ENCODE measurements around the gene ARHGAP25.

ARHGAP25 gene

GRCh38 chr2:68813596-68813995, 79.0 kb downstream of the ARHGAP25 start:
- no peak for DNase-seq
- no peak for TF ChIP-seq GATA1 (IDR thresholded peaks at IDR 0.05; ENCODE audit: low read depth, low read length)
- TF ChIP-seq POLR2A (IDR thresholded peaks at IDR 0.05; ENCODE audit: low read length), result no peak

GRCh38 chr2:68817306-68817705, 82.7 kb downstream of the ARHGAP25 start:
- no peak for TF ChIP-seq GATA1 (IDR thresholded peaks at IDR 0.05; ENCODE audit: low read depth, low read length)
- no peak for TF ChIP-seq POLR2A (IDR thresholded peaks at IDR 0.05; ENCODE audit: low read length)
- DNase-seq, result peak; percentile 17 to 28

- TF ChIP-seq GATA1 (IDR thresholded peaks at IDR 0.05; ENCODE audit: low read depth, low read length), result no peak
- TF ChIP-seq POLR2A (IDR thresholded peaks at IDR 0.05; ENCODE audit: low read length), result no peak
- no peak for DNase-seq
Observed at GRCh38 chr2:68819556-68819955, 84.9 kb downstream of the ARHGAP25 start.

- DNase-seq, result no peak
- TF ChIP-seq GATA1 (IDR thresholded peaks at IDR 0.05; ENCODE audit: low read depth, low read length), result no peak
- TF ChIP-seq POLR2A (IDR thresholded peaks at IDR 0.05; ENCODE audit: low read length), result no peak
Observed at GRCh38 chr2:68822207-68822872, 87.7 kb downstream of the ARHGAP25 start.

- no peak for TF ChIP-seq GATA1 (IDR thresholded peaks at IDR 0.05; ENCODE audit: low read depth, low read length)
- DNase-seq, result no peak
Observed at GRCh38 chr2:68824831-68825230, 90.2 kb downstream of the ARHGAP25 start.

GRCh38 chr2:68825866-68826265, 91.3 kb downstream of the ARHGAP25 start:
- DNase-seq, result no peak
- TF ChIP-seq POLR2A (IDR thresholded peaks at IDR 0.05; ENCODE audit: low read length) (no peak), GATA1 (IDR thresholded peaks at IDR 0.05; ENCODE audit: low read depth, low read length) (no peak)

GRCh38 chr2:68827666-68828065, 93.1 kb downstream of the ARHGAP25 start:
- TF ChIP-seq GATA1 (IDR thresholded peaks at IDR 0.05; ENCODE audit: low read depth, low read length) (no peak), POLR2A (IDR thresholded peaks at IDR 0.05; ENCODE audit: low read length) (no peak)
- no peak for DNase-seq

GRCh38 chr2:68828887-68829708, 94.5 kb downstream of the ARHGAP25 start:
- peak; percentile 25 for TF ChIP-seq POLR2A (IDR thresholded peaks at IDR 0.05; ENCODE audit: low read length)
- no peak for TF ChIP-seq GATA1 (IDR thresholded peaks at IDR 0.05; ENCODE audit: low read depth, low read length)
- DNase-seq, result peak; percentile 87 to 91

- no peak for TF ChIP-seq POLR2A (IDR thresholded peaks at IDR 0.05; ENCODE audit: low read length)
- TF ChIP-seq GATA1 (IDR thresholded peaks at IDR 0.05; ENCODE audit: low read depth, low read length), result no peak
- no peak for DNase-seq
Observed at GRCh38 chr2:68829749-68830148, 95.1 kb downstream of the ARHGAP25 start.

GRCh38 chr2:68831686-68832232, 97.1 kb downstream of the ARHGAP25 start:
- TF ChIP-seq POLR2A (IDR thresholded peaks at IDR 0.05; ENCODE audit: low read length) (no peak), GATA1 (IDR thresholded peaks at IDR 0.05; ENCODE audit: low read depth, low read length) (no peak)
- DNase-seq, result no peak

- peak in 1 of 2 experiments; percentile 32 for DNase-seq
Observed at GRCh38 chr2:68832233-68832869, 97.7 kb downstream of the ARHGAP25 start.

GRCh38 chr2:68833162-68833561, 98.6 kb downstream of the ARHGAP25 start:
- TF ChIP-seq GATA1 (IDR thresholded peaks at IDR 0.05; ENCODE audit: low read depth, low read length) (no peak), POLR2A (IDR thresholded peaks at IDR 0.05; ENCODE audit: low read length) (no peak)
- no peak for DNase-seq

More at GRCh38 chr2:68832233-68832869, 97.7 kb downstream of the ARHGAP25 start:
- TF ChIP-seq GATA1 (IDR thresholded peaks at IDR 0.05; ENCODE audit: low read depth, low read length), result no peak
- TF ChIP-seq POLR2A (IDR thresholded peaks at IDR 0.05; ENCODE audit: low read length), result no peak

- DNase-seq, result peak; percentile 14 to 28
- TF ChIP-seq GATA1 (IDR thresholded peaks at IDR 0.05; ENCODE audit: low read depth, low read length) (no peak), POLR2A (IDR thresholded peaks at IDR 0.05; ENCODE audit: low read length) (no peak)
Observed at GRCh38 chr2:68834737-68835376, 100.2 kb downstream of the ARHGAP25 start.

Data from erythroblast (primary cell).